HuH-7.5 (cell line): ENCODE data around the gene BLOC1S5.
"Not testable (repeated sequence)": the region's sequence is repeated elsewhere in the genome, so short reads cannot be mapped to it uniquely, and the experiment has no call there.

ENCODE experiments used
- DNase-seq: peaks from one replicate; pipeline ENCODE4 v3.0.0; 2011; ENCODE audit warnings: low spot score

BLOC1S5 gene

GRCh38 chr6:8080362-8081151, 16.4 kb upstream of the BLOC1S5 start:
- no peak for DNase-seq

GRCh38 chr6:8079126-8079525, 14.9 kb upstream of the BLOC1S5 start:
- no peak for DNase-seq

- DNase-seq: no peak
These were observed 13.8 kb upstream of the BLOC1S5 start for GRCh38 chr6:8077991-8078390.

GRCh38 chr6:8075704-8076103, 11.5 kb upstream of the BLOC1S5 start:
- no peak for DNase-seq

- no peak for DNase-seq
These were observed 11.0 kb upstream of the BLOC1S5 start for GRCh38 chr6:8075185-8075584.

- DNase-seq: no peak
These were observed 10.0 kb upstream of the BLOC1S5 start for GRCh38 chr6:8074213-8074612.

GRCh38 chr6:8073758-8074157, 9.6 kb upstream of the BLOC1S5 start:
- no peak for DNase-seq

- DNase-seq: no peak
These were observed 6.5 kb upstream of the BLOC1S5 start for GRCh38 chr6:8070718-8071117.

- no peak for DNase-seq
These were observed 5.6 kb upstream of the BLOC1S5 start for GRCh38 chr6:8069631-8070284.

- no peak for DNase-seq
These were observed 5.0 kb upstream of the BLOC1S5 start for GRCh38 chr6:8069151-8069550.

GRCh38 chr6:8066108-8066507, 1.9 kb upstream of the BLOC1S5 start:
- no peak for DNase-seq

GRCh38 chr6:8065519-8065911, 1.3 kb upstream of the BLOC1S5 start:
- DNase-seq: no peak

- no peak for DNase-seq
These were observed 689 bp upstream of the BLOC1S5 start for GRCh38 chr6:8064638-8065518.

GRCh38 chr6:8061736-8062135, 2.5 kb downstream of the BLOC1S5 start:
- DNase-seq: no peak

GRCh38 chr6:8060346-8060745, 3.8 kb downstream of the BLOC1S5 start:
- no peak for DNase-seq

GRCh38 chr6:8059129-8059528, 5.1 kb downstream of the BLOC1S5 start:
- no peak for DNase-seq

- DNase-seq: no peak
These were observed 6.4 kb downstream of the BLOC1S5 start for GRCh38 chr6:8057793-8058192.

- DNase-seq: no peak
These were observed 6.9 kb downstream of the BLOC1S5 start for GRCh38 chr6:8057263-8057662.

- no peak for DNase-seq
These were observed 9.9 kb downstream of the BLOC1S5 start for GRCh38 chr6:8054276-8054675.

GRCh38 chr6:8047541-8048292, 16.5 kb downstream of the BLOC1S5 start:
- no peak for DNase-seq

- DNase-seq: not testable (repeated sequence)
These were observed 18.4 kb downstream of the BLOC1S5 start for GRCh38 chr6:8045769-8046168.

- DNase-seq: no peak
These were observed 21.0 kb downstream of the BLOC1S5 start for GRCh38 chr6:8043221-8043620.
